Head of caudate nucleus (tissue), 42 donors: ENCODE data around the gene RBPJL.

Experiments
- DNase-seq, 42 donors: peaks; one replicate each; pipeline versions ENCODE4 v3.0.0 to v3.0.0-alpha.2; 2020 to 2021; ENCODE audit warnings: mixed read lengths in 7 of 42
- intact Hi-C: fragments of 100-400 bp; cut with DNase I; formaldehyde crosslinking; loops from one replicate; pipeline ENCODE4 v1.15.0; 2022

Gene RBPJL

DNA sequence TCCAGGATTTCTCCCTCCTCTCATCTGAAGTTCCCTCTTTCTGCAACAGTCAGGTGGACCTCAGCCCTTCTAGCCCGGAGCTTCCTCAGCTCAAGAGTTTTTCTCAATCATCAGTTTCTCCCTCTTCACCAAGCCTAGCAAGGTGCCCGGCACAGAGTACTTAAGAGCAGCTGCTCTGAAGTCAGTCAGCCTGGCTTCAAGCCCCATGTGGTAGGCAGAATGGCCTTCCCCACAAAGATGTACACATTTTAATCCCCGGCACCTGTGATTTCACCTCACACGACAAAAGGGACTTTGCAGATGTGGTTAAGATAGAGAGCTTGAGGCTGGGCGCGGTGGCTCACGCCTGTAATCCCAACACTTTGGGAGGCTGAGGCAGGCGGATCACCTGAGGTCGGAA, 15.1 kb upstream of the RBPJL start:
- DNase-seq = no peak
- intact Hi-C loops = loop anchor here (10.0 kb wide), 1 partner anchor 287 kb away; no protein-coding TSS in a partner anchor

- DNase-seq = no peak
- intact Hi-C loops = loop anchor here (10.0 kb wide), 1 partner anchor 288 kb away; no protein-coding TSS in a partner anchor
These were observed 14.3 kb upstream of the RBPJL start for GRCh38 chr20:45292343-45292742.

GRCh38 chr20:45293041-45294002, 13.3 kb upstream of the RBPJL start:
- peak; percentile 69 to 94 (median 86) for DNase-seq
- intact Hi-C loops = loop anchor here (10.0 kb wide), 1 partner anchor 289 kb away; no protein-coding TSS in a partner anchor

- intact Hi-C loops = loop anchor here (10.0 kb wide), 1 partner anchor 289 kb away; no protein-coding TSS in a partner anchor
- no peak for DNase-seq
These were observed 12.7 kb upstream of the RBPJL start for GRCh38 chr20:45294003-45294368.

- intact Hi-C loops = loop anchor here (10.0 kb wide), 1 partner anchor 290 kb away; no protein-coding TSS in a partner anchor
- peak in 1 of 42 donors; percentile 1 for DNase-seq
These were observed 12.0 kb upstream of the RBPJL start for GRCh38 chr20:45294659-45295058.

DNA sequence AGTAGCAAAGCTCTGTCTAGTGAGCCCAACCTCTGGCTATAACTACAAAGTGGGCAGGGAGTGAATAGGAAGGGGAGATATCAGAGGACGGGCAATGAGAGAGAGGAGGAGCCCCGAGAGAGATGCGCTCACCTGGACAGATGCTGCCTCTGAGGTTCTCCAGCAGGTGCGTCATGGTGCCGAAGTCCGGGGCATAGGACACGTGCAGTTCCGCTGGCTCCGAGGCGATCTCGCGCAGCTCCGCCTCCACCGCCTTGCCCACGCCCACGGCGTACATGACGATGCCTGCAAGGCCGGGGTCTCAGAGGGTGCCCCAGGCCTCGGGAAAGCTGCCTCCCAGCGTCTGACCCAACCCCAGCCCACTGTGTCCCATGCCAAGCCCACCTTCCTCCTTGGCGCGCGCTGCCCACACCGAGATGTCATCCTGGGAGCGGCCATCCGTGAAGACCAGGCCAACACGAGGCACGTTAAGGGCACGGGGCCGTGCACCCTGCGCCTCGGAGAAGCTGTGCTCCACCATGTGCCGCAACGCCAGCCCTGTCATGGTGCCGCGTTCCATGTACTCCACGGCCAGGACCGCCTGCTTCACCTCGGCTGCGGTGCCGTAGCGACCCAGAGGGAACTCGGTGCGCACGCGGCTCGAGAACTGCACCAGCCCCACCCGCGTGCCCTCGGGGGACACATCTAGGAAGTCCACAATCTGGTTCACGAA, 8.7 kb upstream of the RBPJL start:
- DNase-seq = peak in 1 of 42 donors; percentile 1
- intact Hi-C loops = loop anchor here (10.0 kb wide), 1 partner anchor 293 kb away; no protein-coding TSS in a partner anchor

DNA sequence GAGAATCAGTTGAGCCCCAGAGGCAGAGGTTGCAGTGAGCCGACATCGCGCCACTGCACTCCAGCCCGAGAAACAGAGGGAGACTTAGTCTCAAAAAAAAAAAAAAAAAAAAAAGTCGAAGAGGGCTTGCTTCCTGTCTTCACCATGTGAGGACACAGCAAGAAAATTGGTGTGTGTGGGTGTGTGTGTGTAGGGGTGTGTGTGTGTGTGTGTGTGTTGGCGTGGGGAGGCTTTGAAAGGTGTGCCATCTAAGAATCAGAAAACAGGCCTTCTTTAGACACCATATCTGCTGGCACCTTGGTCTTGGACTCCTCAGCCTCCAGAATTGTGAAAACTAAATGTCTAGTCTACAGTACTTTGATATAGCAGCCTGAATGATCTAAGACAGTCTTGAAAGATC, 6.9 kb upstream of the RBPJL start:
- DNase-seq = no peak
- intact Hi-C loops = loop anchor here (10.0 kb wide), 1 partner anchor 295 kb away; no protein-coding TSS in a partner anchor

GRCh38 chr20:45300961-45301360, 5.7 kb upstream of the RBPJL start:
- intact Hi-C loops = no loop called here
- peak in 3 of 42 donors; percentile 34 to 54 (median 37) for DNase-seq

GRCh38 chr20:45301824-45302271, 4.8 kb upstream of the RBPJL start:
- intact Hi-C loops = no loop called here
- no peak for DNase-seq

DNA sequence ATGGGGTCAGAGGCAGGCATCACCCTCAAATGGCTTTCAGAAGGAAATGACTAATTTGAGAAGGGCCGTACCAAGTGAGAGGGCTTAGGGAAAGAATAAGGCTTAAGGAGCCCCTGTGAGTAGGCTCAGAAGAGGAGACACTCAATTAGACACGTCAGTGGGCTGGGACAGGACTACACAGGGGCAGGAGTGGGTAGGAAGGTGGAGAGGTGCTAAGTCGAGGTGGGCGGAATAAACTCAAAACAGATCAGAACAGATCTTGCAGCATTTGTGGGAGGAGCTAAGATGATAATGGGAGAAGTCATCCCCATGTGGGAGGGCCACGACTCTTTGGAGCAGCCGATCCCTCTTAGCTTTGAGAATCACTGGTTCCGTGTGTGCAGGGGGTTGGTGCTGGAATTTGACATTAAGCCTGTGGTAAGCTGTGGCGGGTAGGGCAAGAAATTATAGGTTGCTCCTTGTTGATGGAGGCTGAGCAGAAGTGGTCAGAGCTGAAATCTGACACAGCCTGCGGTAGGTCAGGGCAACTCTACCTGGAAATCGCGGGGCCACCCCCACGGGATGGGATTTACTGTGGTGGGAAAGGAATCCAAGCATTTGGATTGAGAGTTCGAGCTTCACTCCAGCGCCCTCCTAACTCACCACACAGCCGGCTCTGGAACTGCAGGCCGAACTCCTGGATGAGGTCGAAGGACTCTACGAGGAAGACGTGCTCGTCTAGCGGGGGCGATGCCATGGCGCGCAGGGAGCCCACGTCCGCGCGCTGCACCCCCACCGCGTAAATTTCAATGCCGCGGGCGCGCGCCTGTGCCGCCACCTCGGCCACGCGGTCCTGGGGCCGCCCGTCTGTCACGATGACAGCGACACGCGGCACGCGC, 2.8 kb upstream of the RBPJL start:
- intact Hi-C loops = no loop called here
- DNase-seq = peak in 13 of 42 donors; percentile 10 to 68 (median 32)

- DNase-seq = no peak
- intact Hi-C loops = no loop called here
These were observed 2.1 kb upstream of the RBPJL start for GRCh38 chr20:45304464-45304999.

DNA sequence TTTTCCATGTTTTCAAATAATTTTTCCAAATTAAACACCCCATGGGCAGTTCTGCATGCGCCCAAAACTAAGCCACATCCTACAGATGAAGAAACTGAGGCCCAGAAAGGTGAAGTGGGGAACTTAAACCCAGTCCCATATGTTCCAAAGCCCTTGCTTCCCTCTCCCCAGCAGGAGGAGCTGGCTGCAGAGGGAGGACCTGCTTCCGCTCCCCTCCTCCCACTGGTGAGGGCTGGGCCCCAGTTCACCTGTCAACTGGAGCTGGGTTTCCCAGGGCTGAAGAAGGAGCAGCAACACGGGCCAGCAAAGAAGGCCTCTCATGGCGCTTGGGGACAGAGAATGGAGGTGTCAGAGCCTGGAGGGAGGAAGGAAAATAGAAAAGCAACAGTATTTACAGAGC, 1.4 kb upstream of the RBPJL start:
- no peak for DNase-seq
- intact Hi-C loops = no loop called here

- intact Hi-C loops = no loop called here
- DNase-seq = no peak
These were observed 518 bp downstream of the RBPJL start for GRCh38 chr20:45307076-45307640.

DNA sequence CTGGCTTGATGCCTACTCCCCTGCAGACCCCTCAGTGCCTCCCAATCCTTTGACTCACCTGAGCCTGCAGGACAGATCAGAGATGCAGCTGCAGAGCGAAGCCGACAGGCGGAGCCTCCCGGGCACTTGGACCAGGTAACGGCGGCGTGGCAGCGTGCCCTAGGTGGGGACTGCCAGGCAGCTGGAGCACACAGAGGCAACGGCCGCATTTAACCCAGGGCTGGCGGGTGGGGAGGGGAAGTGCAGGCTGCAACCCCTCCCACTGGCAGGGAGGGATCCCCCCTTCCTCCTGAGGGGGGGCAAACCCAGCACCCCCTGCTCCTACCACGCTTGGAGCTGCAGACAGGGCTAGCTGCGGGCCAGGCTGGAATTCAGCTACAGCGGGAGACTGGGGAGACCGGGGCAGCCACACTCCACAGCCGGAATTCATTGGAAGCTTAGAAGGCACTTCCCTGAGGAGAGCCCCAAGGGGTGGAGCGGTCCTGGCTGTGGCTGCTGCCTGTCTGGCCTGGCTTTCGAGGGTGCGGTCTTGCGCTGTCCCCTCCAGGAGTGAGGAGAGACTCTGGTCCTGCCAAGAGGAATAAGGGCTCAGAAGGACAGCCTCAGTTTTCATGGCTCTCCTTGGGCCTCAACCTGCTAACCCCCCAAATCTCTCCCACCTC, 1.6 kb downstream of the RBPJL start, which contains the start of gene MATN4:
MATN4 (minus strand) TSS at position 183 of the 662 bp plus-strand sequence. CDS start 2,717 bp downstream, outside the sequence.
- DNase-seq = peak in 1 of 42 donors; percentile 22
- intact Hi-C loops = no loop called here

- intact Hi-C loops = no loop called here
- DNase-seq = no peak
These were observed 2.4 kb downstream of the RBPJL start for GRCh38 chr20:45309075-45309474.

- intact Hi-C loops = loop anchor here (5.0 kb wide), 1 partner anchor 136 kb away; no protein-coding TSS in a partner anchor
- DNase-seq = peak in 40 of 42 donors; percentile 32 to 80 (median 63)
These were observed 5.1 kb downstream of the RBPJL start for GRCh38 chr20:45311589-45312211.

DNA sequence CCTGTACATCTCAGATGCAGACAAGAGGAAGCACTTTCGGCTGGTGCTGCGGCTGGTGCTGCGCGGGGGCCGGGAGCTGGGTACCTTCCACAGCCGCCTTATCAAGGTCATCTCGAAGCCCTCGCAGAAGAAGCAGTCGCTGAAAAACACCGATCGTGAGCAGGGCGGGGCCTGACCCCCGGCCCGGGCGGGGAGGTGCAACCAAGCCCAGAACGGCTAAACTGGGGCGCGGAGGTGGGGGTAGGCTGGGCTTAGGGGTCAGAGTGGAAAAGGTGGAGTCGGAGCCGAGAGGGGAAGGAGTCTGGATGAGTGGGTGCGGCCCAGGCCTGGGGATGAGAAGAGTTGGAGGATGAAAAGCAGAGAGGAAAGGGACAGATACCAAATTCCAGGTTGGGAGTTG, 5.6 kb downstream of the RBPJL start:
- intact Hi-C loops = loop anchor here (5.0 kb wide), 1 partner anchor 135 kb away; no protein-coding TSS in a partner anchor
- no peak for DNase-seq
